Astrocyte (in vitro differentiated cells and primary cell): ENCODE measurements around the gene INPP5E. TPM values are rescaled to one million over a fixed set of nuclear protein-coding genes. Genes with fewer than 3 reads are reported as not detected.
A peak's percentile ranks its signal among the peaks of the same experiment; 100 is the strongest.

ENCODE experiments used
- DNase-seq: peaks from one replicate; pipeline ENCODE4 v3.0.0-alpha.2; 2010; ENCODE audit warnings: low read depth
- FAIRE-seq: peaks from 2 replicates; lab custom pipeline; 2011; peaks lifted over from hg19 to GRCh38; lab: Jason Lieb, UNC
- H2AFZ ChIP-seq: 2 replicates; pipeline ENCODE4 v1.6.0; 2012; ENCODE audit warnings: low read depth, low read length, inconsistent platforms
- H3K27ac ChIP-seq: 2 replicates; pipeline ENCODE4 v1.5.1; 2011; ENCODE audit warnings: low read depth, low read length, inconsistent platforms
- H3K27me3 ChIP-seq: 2 replicates; pipeline ENCODE4 v1.6.0; 2011; ENCODE audit warnings: low read length, inconsistent platforms; ENCODE audit not compliant: insufficient read depth
- H3K36me3 ChIP-seq: 2 replicates; pipeline ENCODE4 v1.5.1; 2011; ENCODE audit warnings: low read length, inconsistent platforms; ENCODE audit not compliant: insufficient read depth
- H3K4me1 ChIP-seq: 2 replicates; pipeline ENCODE4 v1.5.1; 2011; ENCODE audit warnings: low read length, inconsistent platforms; ENCODE audit not compliant: insufficient read depth
- H3K4me2 ChIP-seq: 2 replicates; pipeline ENCODE4 v1.6.0; 2012; ENCODE audit warnings: low read length, inconsistent platforms
- H3K4me3 ChIP-seq: 2 replicates; pipeline ENCODE4 v1.5.1; 2011; ENCODE audit warnings: low read depth, mild to moderate bottlenecking, low read length, inconsistent platforms; ENCODE audit not compliant: insufficient read depth
- H3K79me2 ChIP-seq: 2 replicates; pipeline ENCODE4 v1.6.0; 2012; ENCODE audit warnings: mild to moderate bottlenecking, low read length, inconsistent platforms; ENCODE audit not compliant: insufficient read depth
- H3K9ac ChIP-seq: 2 replicates; pipeline ENCODE4 v1.6.0; 2012; ENCODE audit warnings: mild to moderate bottlenecking, low read length, inconsistent platforms
- H3K9me3 ChIP-seq: 2 replicates; pipeline ENCODE4 v1.5.1; 2012; ENCODE audit warnings: low read depth, mild to moderate bottlenecking, low read length, inconsistent platforms; ENCODE audit not compliant: insufficient read depth
- H4K20me1 ChIP-seq: 2 replicates; pipeline ENCODE4 v1.6.0; 2012; ENCODE audit warnings: low read length, inconsistent platforms; ENCODE audit not compliant: insufficient read depth
- H3K27ac Mint-ChIP-seq: one replicate; pipeline ENCODE4 v1.8.0; 2021; ENCODE audit warnings: mild to moderate bottlenecking, mixed read lengths; ENCODE audit not compliant: unreplicated experiment
- H3K27me3 Mint-ChIP-seq: one replicate; pipeline ENCODE4 v1.8.0; 2021; ENCODE audit warnings: low read depth, mixed read lengths; ENCODE audit not compliant: unreplicated experiment
- H3K36me3 Mint-ChIP-seq: one replicate; pipeline ENCODE4 v1.8.0; 2021; ENCODE audit warnings: low read depth, mixed read lengths; ENCODE audit not compliant: unreplicated experiment
- H3K4me1 Mint-ChIP-seq: one replicate; pipeline ENCODE4 v1.8.0; 2021; ENCODE audit warnings: low read depth, mixed read lengths; ENCODE audit not compliant: unreplicated experiment
- H3K4me3 Mint-ChIP-seq: one replicate; pipeline ENCODE4 v1.8.0; 2021; ENCODE audit warnings: mild to moderate bottlenecking, moderate library complexity, mixed read lengths; ENCODE audit not compliant: unreplicated experiment
- H3K9me3 Mint-ChIP-seq: one replicate; pipeline ENCODE4 v1.8.0; 2021; ENCODE audit warnings: mild to moderate bottlenecking, mixed read lengths; ENCODE audit not compliant: unreplicated experiment
- CTCF ChIP-seq: IDR thresholded peaks from 2 replicates; pipeline ENCODE4 v1.5.1; 2011; ENCODE audit warnings: low read depth, mild to moderate bottlenecking, inconsistent platforms, low read length, moderate library complexity; ENCODE audit not compliant: insufficient read depth
- EZH2 ChIP-seq: IDR thresholded peaks from 2 replicates; pipeline ENCODE4 v1.6.1; 2012; ENCODE audit warnings: mild to moderate bottlenecking, low read length, inconsistent platforms; ENCODE audit not compliant: insufficient read depth
- total RNA-seq: library from RNA; stranded (reverse); gene quantifications from 2 replicates; pipeline ENCODE4 v1.2.1, GENCODE V29; 2021

The INPP5E gene
- total RNA-seq, 1 donor from 2014 or later: 13.2 TPM

GRCh38 chr9:136403538-136403914 lies 36.1 kb downstream of the INPP5E start:
- peaks cover 11% of the 10 kb centered on the region for H3K4me1 Mint-ChIP-seq
- H3K27ac ChIP-seq: no peak overlapping the region
- no peak overlapping the region for H3K9ac ChIP-seq
- peaks cover 27% of the 10 kb centered on the region for H4K20me1 ChIP-seq
- FAIRE-seq: no peak
- no peak overlapping the region for H3K4me3 Mint-ChIP-seq
- no peaks in the 10 kb centered on the region for H3K9me3 ChIP-seq
- no peaks in the 10 kb centered on the region for H3K9me3 Mint-ChIP-seq
- H3K27ac Mint-ChIP-seq: no peak overlapping the region
- peaks cover 30% of the 10 kb centered on the region for H3K79me2 ChIP-seq
- peaks cover 2% of the 10 kb centered on the region for H3K36me3 ChIP-seq
- no peak for DNase-seq
- TF ChIP-seq CTCF (no peak), EZH2 (no peak)
- no peaks in the 10 kb centered on the region for H3K27me3 Mint-ChIP-seq
- peaks cover 14% of the 10 kb centered on the region for H3K4me1 ChIP-seq
- H2AFZ ChIP-seq: no peak overlapping the region
- no peak overlapping the region for H3K4me2 ChIP-seq
- H3K36me3 Mint-ChIP-seq: peaks cover 9% of the 10 kb centered on the region
- no peak overlapping the region for H3K4me3 ChIP-seq
- H3K27me3 ChIP-seq: no peaks in the 10 kb centered on the region

DNA sequence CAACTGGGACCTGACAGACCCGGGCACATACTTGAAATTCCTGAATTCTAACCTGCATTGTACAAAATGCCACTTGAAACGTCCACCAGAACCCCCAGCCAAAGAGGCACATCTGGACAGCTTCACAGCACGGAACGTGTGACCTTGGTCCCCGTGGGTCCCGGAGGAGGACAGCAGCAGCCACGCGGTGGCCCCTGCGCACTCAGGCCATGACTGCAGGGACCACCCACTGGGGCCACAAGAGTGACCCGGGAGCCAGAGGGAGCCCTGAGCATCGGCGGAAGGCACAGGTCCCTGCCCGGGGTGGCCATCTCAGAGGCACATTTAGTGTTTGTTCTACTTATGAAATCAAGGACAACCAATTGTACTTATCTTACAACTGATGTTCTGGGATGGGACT lies 37.6 kb downstream of the INPP5E start:
- H3K27me3 Mint-ChIP-seq: no peaks in the 10 kb centered on the region
- H3K9me3 Mint-ChIP-seq: no peaks in the 10 kb centered on the region
- Histone ChIP-seq H3K4me3 (no peak overlapping the region), H3K4me1 (peaks cover 15% of the 10 kb centered on the region), H2AFZ (no peak overlapping the region), H3K79me2 (peaks cover 31% of the 10 kb centered on the region), H3K27ac (no peak overlapping the region), H3K36me3 (peaks cover 6% of the 10 kb centered on the region), H3K9me3 (no peaks in the 10 kb centered on the region), H4K20me1 (peaks cover 28% of the 10 kb centered on the region), H3K9ac (no peak overlapping the region), H3K27me3 (no peaks in the 10 kb centered on the region), H3K4me2 (no peak overlapping the region)
- peak overlapping the region; percentile 40 for H3K4me3 Mint-ChIP-seq
- H3K27ac Mint-ChIP-seq: no peak overlapping the region
- peaks cover 11% of the 10 kb centered on the region for H3K36me3 Mint-ChIP-seq
- no peak for DNase-seq
- peaks cover 9% of the 10 kb centered on the region for H3K4me1 Mint-ChIP-seq
- FAIRE-seq: no peak
- TF ChIP-seq EZH2 (no peak), CTCF (no peak)

GRCh38 chr9:136401173-136401922 lies 38.3 kb downstream of the INPP5E start:
- no peak overlapping the region for H3K27ac ChIP-seq
- no peak overlapping the region for H3K4me3 ChIP-seq
- DNase-seq (no peak), FAIRE-seq (no peak)
- peaks cover 11% of the 10 kb centered on the region for H3K36me3 Mint-ChIP-seq
- peaks cover 12% of the 10 kb centered on the region for H3K36me3 ChIP-seq
- peak overlapping the region; percentile 26 for H3K27ac Mint-ChIP-seq
- no peak overlapping the region for H3K9ac ChIP-seq
- TF ChIP-seq CTCF (no peak), EZH2 (no peak)
- H3K9me3 Mint-ChIP-seq: no peaks in the 10 kb centered on the region
- no peaks in the 10 kb centered on the region for H3K27me3 ChIP-seq
- H3K79me2 ChIP-seq: peaks cover 34% of the 10 kb centered on the region
- H4K20me1 ChIP-seq: peaks cover 35% of the 10 kb centered on the region
- H3K27me3 Mint-ChIP-seq: no peaks in the 10 kb centered on the region
- no peaks in the 10 kb centered on the region for H3K9me3 ChIP-seq
- H3K4me1 ChIP-seq: peaks cover 15% of the 10 kb centered on the region
- H3K4me3 Mint-ChIP-seq: peak overlapping the region; percentile 60
- H3K4me1 Mint-ChIP-seq: peaks cover 9% of the 10 kb centered on the region
- H2AFZ ChIP-seq: no peak overlapping the region
- no peak overlapping the region for H3K4me2 ChIP-seq
